Measurements from ENCODE around the gene AKAP3. TPM values are rescaled to one million over a fixed set of nuclear protein-coding genes. Genes with fewer than 3 reads are reported as not detected.

AKAP3 gene
- total RNA-seq, 8 experiments from 2014 or later = 2.3 to 8.1 (median 4.7) TPM

Other genes with a start within 250 kb of the AKAP3 start
- gene FGF6, start 203.2 kb downstream of the AKAP3 start, total RNA-seq = not detected
- gene RAD51AP1, start 110.2 kb downstream of the AKAP3 start, total RNA-seq = 10 to 100 TPM in 3 of 8 experiments, 1 to 10 TPM in 4, under 1 TPM in 1; 0.25 to 32.1 (median 5.5) TPM
- gene DYRK4, start 86.8 kb downstream of the AKAP3 start, total RNA-seq = 100 to 1,000 TPM in 1 of 8 experiments, 10 to 100 TPM in 7; 37.1 to 100 (median 55.8) TPM
- gene NDUFA9, start 63 bp upstream of the AKAP3 start, total RNA-seq = 100 to 1,000 TPM in 1 of 8 experiments, 10 to 100 TPM in 7; 25.3 to 107 (median 51.3) TPM
- gene GALNT8, start 71.3 kb upstream of the AKAP3 start, total RNA-seq = 10 to 100 TPM in 4 of 8 experiments, 1 to 10 TPM in 1, under 1 TPM in 3; 0.09 to 18.9 (median 10.4) TPM

Data from motor neuron (in vitro differentiated cells).